ENCODE data around the gene TBC1D3L.
"Not testable (repeated sequence)": the region's sequence is repeated elsewhere in the genome, so short reads cannot be mapped to it uniquely, and the experiment has no call there.

TBC1D3L gene

GRCh38 chr17:37988960-37989359 lies at the start of gene TBC1D3L:
Gene TBC1D3L (minus strand): TSS chr17:37989060. CDS start chr17:37987520, 1,540 bp downstream.
- not testable (repeated sequence) for H3K27me3 Mint-ChIP-seq; H3K4me3 Mint-ChIP-seq; H3K9me3 Mint-ChIP-seq; H3K27ac Mint-ChIP-seq; H3K36me3 Mint-ChIP-seq (ENCODE audit: low read depth); H3K4me1 Mint-ChIP-seq (ENCODE audit: low read depth)

- not testable (repeated sequence) for H3K36me3 Mint-ChIP-seq (ENCODE audit: low read depth); H3K27ac Mint-ChIP-seq; H3K27me3 Mint-ChIP-seq; H3K4me1 Mint-ChIP-seq (ENCODE audit: low read depth); H3K9me3 Mint-ChIP-seq; H3K4me3 Mint-ChIP-seq
Measured at GRCh38 chr17:38003676-38004075, 14.8 kb upstream of the TBC1D3L start, which contains the start of gene TBC1D3D. Gene TBC1D3D (plus strand): TSS chr17:38003976. CDS start chr17:38005561, 1,585 bp downstream.
